GM18511 (cell line): ENCODE results near the gene C17orf50.

Experiments
- ATAC-seq: cut with Tn5 transposase; IDR thresholded peaks from one replicate; pipeline ENCODE4 v1.9.1; 2021; ENCODE audit warnings: mild to moderate bottlenecking, moderate library complexity; ENCODE audit not compliant: unreplicated experiment

C17orf50 gene

GRCh38 chr17:35809855-35810461, 49.3 kb downstream of the C17orf50 start:
- ATAC-seq: no peak

- ATAC-seq: no peak
These were observed 51.1 kb downstream of the C17orf50 start for GRCh38 chr17:35811759-35812158.

- ATAC-seq: no peak
These were observed 51.8 kb downstream of the C17orf50 start for GRCh38 chr17:35812456-35812855.
